ENCODE results near the gene LRP8. TPM values are rescaled to one million over a fixed set of nuclear protein-coding genes. Genes with fewer than 3 reads are reported as not detected.

LRP8 gene
- total and polyA plus RNA-seq, 2 of the 4 experiments (the other 2 are of a cell fraction) = 12.0 to 12.1 TPM

GRCh38 chr1:53345996-53346813 is 18.3 kb upstream of the LRP8 start:
- Histone ChIP-seq H4K91ac (ENCODE audit: insufficient read depth, low read depth, low read length) (no peak overlapping the region), H3K36me3 (ENCODE audit: control insufficient read depth, insufficient read depth, low read length) (no peaks in the 10 kb centered on the region), H2AFZ (replicated peaks; ENCODE audit: low read length, poor library complexity) (no peak overlapping the region), H3K4ac (ENCODE audit: low read depth, low read length) (no peak overlapping the region), H3K14ac (replicated peaks; ENCODE audit: low read depth, low read length) (no peak overlapping the region), H3K9me3 (ENCODE audit: control insufficient read depth, insufficient read depth, low read length) (no peaks in the 10 kb centered on the region), H4K5ac (ENCODE audit: low read depth, low read length) (no peak overlapping the region), H3K4me1 (ENCODE audit: control insufficient read depth, insufficient read depth, low read length) (peaks cover 5% of the 10 kb centered on the region; the same call in 1 of the 2 replicates), H2AK5ac (ENCODE audit: low read depth, low read length) (no peak overlapping the region), H3K56ac (ENCODE audit: extremely low read depth, insufficient read depth, low read length) (no peak overlapping the region), H3K27me3 (ENCODE audit: control insufficient read depth, insufficient read depth, low read length) (peaks cover 34% of the 10 kb centered on the region), H3K18ac (ENCODE audit: low read depth, low read length) (no peak overlapping the region), H3K4me2 (ENCODE audit: low read depth, low read length) (no peak overlapping the region), H2BK5ac (ENCODE audit: low read depth, low read length, poor library complexity, severe bottlenecking) (no peak overlapping the region), H4K20me1 (ENCODE audit: insufficient read depth, low read length) (no peaks in the 10 kb centered on the region), H3K27ac (ENCODE audit: insufficient read depth, low read length) (no peak overlapping the region), H3K23ac (ENCODE audit: low read depth, low read length) (no peak overlapping the region), H2AK9ac (replicated peaks; ENCODE audit: low read depth, low read length, poor library complexity) (no peak overlapping the region), H4K8ac (ENCODE audit: low read depth in 2 of 2, low read length in 2 of 2) (no peak overlapping the region), H2BK20ac (ENCODE audit: low read depth, low read length) (no peak overlapping the region), H3K9ac (ENCODE audit: low read depth, low read length) (no peak overlapping the region), H3K79me1 (ENCODE audit: low read depth in 1 of 2, low read length in 2 of 2) (no peaks in the 10 kb centered on the region), H2BK15ac (ENCODE audit: low read depth, low read length) (no peak overlapping the region), H3K4me3 (ENCODE audit: insufficient read depth, low read depth, low read length) (no peak overlapping the region), H3K9me1 (ENCODE audit: insufficient read depth, low read length) (0 out of 2 replicates have a peak, but pooled peaks cover 3% of the 10 kb centered on the region), H2BK120ac (ENCODE audit: low read depth, low read length) (no peak overlapping the region)
- ChIA-PET POLR2A (ENCODE audit: unreplicated experiment) (no interaction called here), CTCF (no interaction called here)
- intact Hi-C loops (cut with micrococcal nuclease) = no loop called here
- dilution Hi-C loops (cut with HindIII; ENCODE audit: low sequenced_read_pairs, unreplicated experiment) = no loop called here
- BruUV-seq (replicated peaks) = no TSS peak
- ATAC-seq (ENCODE audit: low read depth) (no peak), DNase-seq (no peak)
- TF ChIP-seq NFE2L2 (IDR thresholded peaks at IDR 0.05; ENCODE audit: low read depth, low read length) (no peak), MXI1 (IDR thresholded peaks at IDR 0.05; ENCODE audit: borderline replicate concordance, low read depth, low read length) (no peak), RAD21 (IDR thresholded peaks at IDR 0.05; ENCODE audit: low read length) (no peak), POLR2A (IDR thresholded peaks at IDR 0.05; ENCODE audit: low read depth, low read length) (no peak), CTCF (conservative IDR thresholded peaks at IDR 0.05; ENCODE audit: low read depth, low read length) (no peak), RCOR1 (IDR thresholded peaks at IDR 0.05; ENCODE audit: insufficient replicate concordance, low read length) (no peak), CHD1 (IDR thresholded peaks at IDR 0.05; ENCODE audit: low read depth, low read length) (no peak), BHLHE40 (IDR thresholded peaks at IDR 0.05; ENCODE audit: low read depth, low read length) (no peak), USF2 (IDR thresholded peaks at IDR 0.05; ENCODE audit: low read depth, low read length) (no peak)
- WGBS, 2 experiments (ENCODE audit: extremely low coverage in 2 of 2, insufficient read length in 1 of 2) = 45% methylated on average over 3 of the region's 7 CpGs; no CpG with 5 or more reads in 1 of the 2 experiments
- in situ Hi-C loops (cut with MboI; ENCODE audit: low sequenced_read_pairs) = no loop called here

Measured in IMR-90 (cell line).